A673 (cell line): ENCODE measurements around the gene BTBD9. TPM values are rescaled to one million over a fixed set of nuclear protein-coding genes. Genes with fewer than 3 reads are reported as not detected.

ENCODE experiments used
- BruUV-seq: library from RNA; stranded (reverse); fragments of 400-500 nt; replicated peaks from 2 replicates; lab custom pipeline; 2021; lab: Mats Ljungman, UMichigan
- CTCF ChIA-PET: fragments of 300-600 bp; sonication (Branson Sonifier 250); formaldehyde crosslinking; loops from one replicate; lab custom pipeline; 2022; ENCODE audit warnings: antibody characterized with exemption; lab: Charles Lee
- POLR2A ChIA-PET: fragments of 300-600 bp; sonication (Branson Sonifier 250); formaldehyde crosslinking; loops from one replicate; lab custom pipeline; 2022; ENCODE audit warnings: antibody characterized with exemption; ENCODE audit not compliant: low non-redundant PET; lab: Charles Lee
- DNase-seq: peaks from one replicate; pipeline ENCODE4 v3.0.0-alpha.2; 2015; ENCODE audit warnings: low spot score
- H3K27ac ChIP-seq: fragments of 200-600 bp; sonication (generic); 2 replicates; pipeline ENCODE4 v1.5.1; 2016; ENCODE audit warnings: mixed run types, low read depth, mild to moderate bottlenecking, mixed read lengths, antibody characterized with exemption, low read length; ENCODE audit not compliant: poor library complexity, severe bottlenecking
- H3K27me3 ChIP-seq: fragments of 200-600 bp; sonication (generic); replicated peaks from 2 replicates; pipeline ENCODE4 v1.6.1; 2017; ENCODE audit warnings: mixed run types, low read depth, mild to moderate bottlenecking, mixed read lengths, antibody characterized with exemption, low read length; ENCODE audit not compliant: insufficient read depth, poor library complexity
- H3K36me3 ChIP-seq: fragments of 200-600 bp; sonication (generic); 2 replicates; pipeline ENCODE4 v1.6.1; 2016; ENCODE audit warnings: mixed run types, mild to moderate bottlenecking, mixed read lengths, antibody characterized with exemption, low read length; ENCODE audit not compliant: insufficient read depth, poor library complexity, severe bottlenecking
- H3K4me1 ChIP-seq: fragments of 200-600 bp; sonication (generic); 2 replicates; pipeline ENCODE4 v1.6.1; 2017; ENCODE audit warnings: mixed run types, mild to moderate bottlenecking, mixed read lengths, antibody characterized with exemption, low read length; ENCODE audit not compliant: insufficient read depth, poor library complexity, severe bottlenecking
- H3K4me3 ChIP-seq: fragments of 200-600 bp; sonication (generic); 2 replicates; pipeline ENCODE4 v1.5.1; 2016; ENCODE audit warnings: low read depth, mixed run types, mild to moderate bottlenecking, mixed read lengths, low read length; ENCODE audit not compliant: poor library complexity, severe bottlenecking
- H3K9me3 ChIP-seq: fragments of 200-600 bp; sonication (generic); 2 replicates; pipeline ENCODE4 v1.6.1; 2016; ENCODE audit warnings: mixed run types, low read depth, mild to moderate bottlenecking, mixed read lengths, antibody characterized with exemption, low read length; ENCODE audit not compliant: poor library complexity, severe bottlenecking
- EZH2 ChIP-seq: fragments of 200-600 bp; sonication (generic); IDR thresholded peaks from 2 replicates; pipeline ENCODE4 v1.6.1; 2017; ENCODE audit warnings: borderline replicate concordance, low read depth, mild to moderate bottlenecking, mixed read lengths, antibody characterized with exemption, low read length; ENCODE audit not compliant: poor library complexity, severe bottlenecking
- intact Hi-C: fragments of 100-400 bp; cut with micrococcal nuclease; formaldehyde crosslinking; loops from one replicate; pipeline ENCODE4 v1.10.0; 2022; ENCODE audit not compliant: unreplicated experiment
- total RNA-seq: library from RNA; stranded (reverse); gene quantifications from 2 replicates; pipeline ENCODE4 v1.2.3, GENCODE V29; 2021
- TF ChIP-seq, protein P1 (sequence below): fragments of 300-800, 200-600 bp; sonication (generic); conservative IDR thresholded peaks from 2 replicates; pipeline ENCODE4 v1.5.1; 2017; ENCODE audit warnings: low read depth, mild to moderate bottlenecking, antibody characterized with exemption, low read length, moderate library complexity, mixed read lengths

The BTBD9 gene
- total RNA-seq, 1 experiment from 2014 or later, result 8.0 TPM

DNA sequence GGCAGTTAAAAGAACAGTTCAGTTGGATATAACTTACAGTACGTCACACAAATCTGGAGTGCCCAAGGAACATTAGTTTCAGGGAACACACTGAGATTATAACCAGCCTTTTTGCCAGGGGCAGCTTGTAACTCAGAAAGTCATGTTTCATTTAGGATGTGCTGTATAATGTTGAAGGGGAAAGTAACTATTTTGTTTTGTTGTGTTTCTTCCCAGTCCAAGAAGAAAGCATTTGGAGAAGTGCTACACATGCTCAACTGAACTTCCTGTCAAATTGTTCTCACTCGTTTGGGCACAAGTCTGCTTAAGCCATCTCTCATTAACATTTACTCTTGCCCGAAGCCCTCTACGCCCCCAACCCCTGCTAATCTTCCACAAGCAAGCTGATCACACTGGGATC lies 157.9 kb downstream of the BTBD9 start:
- Histone ChIP-seq H3K36me3 (no peaks in the 10 kb centered on the region), H3K27ac (no peak overlapping the region), H3K9me3 (no peaks in the 10 kb centered on the region), H3K27me3 (no peaks in the 10 kb centered on the region), H3K4me3 (no peak overlapping the region), H3K4me1 (peaks cover 14% of the 10 kb centered on the region)
- DNase-seq, result no peak
- no peak for TF ChIP-seq EZH2
- TF ChIP-seq, protein P1, sequence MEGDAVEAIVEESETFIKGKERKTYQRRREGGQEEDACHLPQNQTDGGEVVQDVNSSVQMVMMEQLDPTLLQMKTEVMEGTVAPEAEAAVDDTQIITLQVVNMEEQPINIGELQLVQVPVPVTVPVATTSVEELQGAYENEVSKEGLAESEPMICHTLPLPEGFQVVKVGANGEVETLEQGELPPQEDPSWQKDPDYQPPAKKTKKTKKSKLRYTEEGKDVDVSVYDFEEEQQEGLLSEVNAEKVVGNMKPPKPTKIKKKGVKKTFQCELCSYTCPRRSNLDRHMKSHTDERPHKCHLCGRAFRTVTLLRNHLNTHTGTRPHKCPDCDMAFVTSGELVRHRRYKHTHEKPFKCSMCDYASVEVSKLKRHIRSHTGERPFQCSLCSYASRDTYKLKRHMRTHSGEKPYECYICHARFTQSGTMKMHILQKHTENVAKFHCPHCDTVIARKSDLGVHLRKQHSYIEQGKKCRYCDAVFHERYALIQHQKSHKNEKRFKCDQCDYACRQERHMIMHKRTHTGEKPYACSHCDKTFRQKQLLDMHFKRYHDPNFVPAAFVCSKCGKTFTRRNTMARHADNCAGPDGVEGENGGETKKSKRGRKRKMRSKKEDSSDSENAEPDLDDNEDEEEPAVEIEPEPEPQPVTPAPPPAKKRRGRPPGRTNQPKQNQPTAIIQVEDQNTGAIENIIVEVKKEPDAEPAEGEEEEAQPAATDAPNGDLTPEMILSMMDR, result no peak
- no TSS peak for BruUV-seq
- ChIA-PET POLR2A (no interaction called here), CTCF (no interaction called here)
- intact Hi-C loops, result no loop called here

DNA sequence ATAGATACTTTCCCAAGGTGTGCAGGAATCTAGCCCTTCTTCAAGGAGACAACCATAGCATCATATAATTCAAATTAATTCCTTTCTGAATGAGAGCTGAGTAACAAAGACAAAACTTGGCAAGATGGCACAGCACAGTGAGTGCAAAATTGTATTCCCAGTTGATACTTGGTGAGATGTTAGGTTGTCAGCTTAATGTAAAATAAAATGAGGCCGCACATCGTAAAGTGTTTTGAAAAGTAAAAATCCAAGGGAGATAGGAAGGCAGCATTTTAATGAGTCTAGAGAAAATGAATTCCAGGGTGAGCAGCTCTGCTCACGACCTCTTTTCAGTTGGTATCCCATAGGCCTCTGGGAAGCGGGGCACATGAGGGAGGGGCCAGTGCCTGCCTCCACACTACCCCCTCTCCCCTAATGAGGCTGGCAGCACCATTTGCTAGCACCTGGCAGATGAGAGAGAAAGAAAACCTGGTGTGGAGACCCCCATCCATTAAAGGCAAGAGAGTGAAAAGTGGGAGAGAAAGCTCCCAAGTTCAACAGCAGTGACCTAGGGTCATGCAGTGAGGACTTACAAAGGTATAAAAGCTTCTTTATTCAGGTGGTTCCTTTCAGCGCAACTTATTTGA lies 158.4 kb downstream of the BTBD9 start:
- intact Hi-C loops, result no loop called here
- TF ChIP-seq, protein P1, result no peak
- no peak for TF ChIP-seq EZH2
- H3K4me3 ChIP-seq, result no peak overlapping the region
- H3K27me3 ChIP-seq, result no peaks in the 10 kb centered on the region
- BruUV-seq, result no TSS peak
- H3K4me1 ChIP-seq, result peaks cover 19% of the 10 kb centered on the region
- no peaks in the 10 kb centered on the region for H3K36me3 ChIP-seq
- no peak for DNase-seq
- CTCF ChIA-PET, result interaction anchor here (0.5 to 0.6 kb wide), 2 partner anchors 249 to 1016 kb away, joined by 3 read pairs; no protein-coding TSS in a partner anchor
- no peak overlapping the region for H3K27ac ChIP-seq
- POLR2A ChIA-PET, result no interaction called here
- H3K9me3 ChIP-seq, result no peaks in the 10 kb centered on the region

DNA sequence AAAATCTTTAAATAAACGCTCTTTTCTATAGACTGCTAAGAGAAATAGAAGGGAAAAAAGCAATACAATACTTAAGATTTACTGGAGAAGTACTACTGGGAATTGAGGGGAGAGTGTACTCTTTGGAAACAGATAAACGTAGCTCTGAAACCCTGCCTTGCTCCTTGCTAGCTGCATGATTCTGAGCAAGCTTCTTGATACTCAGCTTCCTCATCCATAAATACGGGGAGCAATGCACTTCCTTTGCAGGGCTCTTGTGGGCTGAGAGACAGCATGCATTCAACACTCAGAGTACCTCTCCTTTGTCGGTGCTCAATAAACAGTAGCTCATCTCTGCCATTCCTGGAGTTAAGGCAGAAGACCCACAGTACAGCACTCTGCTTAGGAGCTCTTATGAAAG lies 159.7 kb downstream of the BTBD9 start:
- no peaks in the 10 kb centered on the region for H3K27me3 ChIP-seq

More for the DNA sequence above, 159.7 kb downstream of the BTBD9 start:
- H3K27ac ChIP-seq, result no peak overlapping the region
- DNase-seq, result no peak
- no peak overlapping the region for H3K4me3 ChIP-seq
- TF ChIP-seq, protein P1, result no peak
- no peak for TF ChIP-seq EZH2
- peaks cover 19% of the 10 kb centered on the region for H3K4me1 ChIP-seq
- ChIA-PET POLR2A (no interaction called here), CTCF (no interaction called here)
- H3K9me3 ChIP-seq, result no peaks in the 10 kb centered on the region
- no peaks in the 10 kb centered on the region for H3K36me3 ChIP-seq
- BruUV-seq, result no TSS peak
- intact Hi-C loops, result no loop called here
